Activated CD8-positive, alpha-beta memory T cell treated with anti-CD3 and anti-CD28 coated beads, Interleukin-2, amount 10 ng/mL, durations not matched to agents 7 days and 5 days (primary cell): Measurements from ENCODE around the gene LGALS3BP. TPM values are rescaled to one million over a fixed set of nuclear protein-coding genes. Genes with fewer than 3 reads are reported as not detected.
"Not testable (repeated sequence)": the region's sequence is repeated elsewhere in the genome, so short reads cannot be mapped to it uniquely, and the experiment has no call there.

ENCODE experiments used
- ATAC-seq: fragments of 150-1000 bp; cut with Tn5 transposase; one replicate; pipeline ENCODE4 v1.10.0; 2021; ENCODE audit warnings: moderate library complexity
- CTCF ChIA-PET: fragments of 350-600 bp; sonication (Branson Sonifier 250); formaldehyde crosslinking; loops from one replicate; lab custom pipeline; 2021; ENCODE audit warnings: antibody characterized with exemption; lab: Charles Lee
- DNase-seq: peaks from one replicate; pipeline ENCODE4 v3.0.0-alpha.2; 2020
- H3K27ac Mint-ChIP-seq: one replicate; pipeline ENCODE4 v1.8.0; 2021; ENCODE audit warnings: mild to moderate bottlenecking, mixed read lengths
- H3K27me3 Mint-ChIP-seq: one replicate; pipeline ENCODE4 v1.8.0; 2021; ENCODE audit warnings: mixed read lengths
- H3K36me3 Mint-ChIP-seq: one replicate; pipeline ENCODE4 v1.8.0; 2021; ENCODE audit warnings: mild to moderate bottlenecking, mixed read lengths
- H3K4me1 Mint-ChIP-seq: one replicate; pipeline ENCODE4 v1.8.0; 2021; ENCODE audit warnings: mixed read lengths
- H3K4me3 Mint-ChIP-seq: one replicate; pipeline ENCODE4 v1.8.0; 2021; ENCODE audit warnings: mild to moderate bottlenecking, moderate library complexity, mixed read lengths
- H3K9me3 Mint-ChIP-seq: one replicate; pipeline ENCODE4 v1.8.0; 2022; ENCODE audit warnings: low read depth, mixed read lengths
- total RNA-seq, 2 experiments: library from RNA; stranded (reverse); gene quantifications; one replicate each; pipeline ENCODE4 v1.2.3, GENCODE V29; 2021

LGALS3BP gene
- total RNA-seq, 2 experiments from 2014 or later: 75.7 to 162 TPM

DNA sequence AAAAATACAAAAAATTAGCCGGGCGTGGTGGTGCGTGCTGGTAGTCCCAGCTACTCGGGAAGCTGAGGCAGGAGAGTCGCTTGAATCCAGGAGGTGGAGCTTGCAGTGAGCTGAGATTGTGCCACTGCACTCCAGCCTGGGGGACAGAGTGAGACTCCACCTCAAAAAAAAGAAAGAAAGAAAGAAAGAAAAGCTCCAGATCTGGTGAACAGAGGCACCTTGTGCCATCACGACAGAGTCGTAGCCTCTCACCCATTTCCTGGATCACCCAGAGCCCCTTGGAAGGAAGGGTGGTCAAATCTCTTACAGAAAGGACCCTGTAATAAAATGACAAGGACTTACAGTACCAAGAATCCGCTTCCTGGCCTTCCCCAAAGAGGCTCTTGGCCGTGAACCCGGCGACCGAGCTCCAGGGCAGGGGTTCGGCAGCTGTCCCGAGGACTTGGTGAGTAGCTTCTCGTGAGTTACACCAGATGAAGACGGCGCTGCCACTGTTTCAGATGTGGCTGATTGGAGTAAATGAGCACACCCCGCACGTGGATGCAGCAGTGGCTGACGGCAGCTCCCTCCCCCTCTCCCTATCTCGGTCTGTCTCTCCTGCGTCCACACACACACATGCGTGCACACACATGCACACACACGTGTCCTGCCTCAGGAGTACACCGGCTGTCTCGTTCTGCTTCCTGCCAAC is 13.5 kb downstream of the LGALS3BP start:
- Mint-ChIP-seq H3K4me3 (no peak overlapping the region), H3K36me3 (peaks cover 4% of the 10 kb centered on the region), H3K27me3 (no peaks in the 10 kb centered on the region), H3K4me1 (no peaks in the 10 kb centered on the region), H3K27ac (no peak overlapping the region), H3K9me3 (no peaks in the 10 kb centered on the region)
- ATAC-seq: no peak
- CTCF ChIA-PET: interaction anchor here (1.3 kb wide), 1 partner anchor 101 kb away, joined by 4 read pairs; no protein-coding TSS in a partner anchor
- DNase-seq: no peak

DNA sequence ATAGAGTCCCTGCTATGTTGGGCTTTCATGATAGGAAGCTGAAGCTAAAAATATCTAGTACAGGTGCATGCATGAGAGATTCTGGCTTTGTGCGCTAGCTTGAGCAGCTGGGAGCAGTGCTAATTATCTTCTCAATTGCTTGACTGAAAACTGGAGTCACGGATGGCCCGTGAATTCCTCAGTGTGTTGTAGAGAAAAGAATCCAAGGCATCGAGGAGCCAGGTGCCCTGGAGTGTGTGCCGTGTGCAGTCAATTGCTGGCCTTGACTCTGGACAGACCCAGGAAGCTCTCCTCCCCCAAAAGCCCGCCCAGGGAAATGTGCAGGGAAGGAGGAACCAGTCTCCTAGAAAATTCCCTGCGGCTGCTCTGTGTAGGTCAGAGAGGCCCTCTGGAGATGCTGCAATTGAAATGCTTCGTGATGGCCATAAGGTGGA is 14.2 kb downstream of the LGALS3BP start:
- Mint-ChIP-seq H3K4me3 (no peak overlapping the region), H3K9me3 (no peaks in the 10 kb centered on the region), H3K36me3 (peaks cover 2% of the 10 kb centered on the region), H3K4me1 (no peaks in the 10 kb centered on the region), H3K27me3 (no peaks in the 10 kb centered on the region), H3K27ac (no peak overlapping the region)
- CTCF ChIA-PET: interaction anchor here (0.5 to 1.6 kb wide), 3 partner anchors 21 to 543 kb away, joined by 3 to 4 read pairs (median 3); no protein-coding TSS in a partner anchor
- ATAC-seq: no peak
- DNase-seq: no peak

DNA sequence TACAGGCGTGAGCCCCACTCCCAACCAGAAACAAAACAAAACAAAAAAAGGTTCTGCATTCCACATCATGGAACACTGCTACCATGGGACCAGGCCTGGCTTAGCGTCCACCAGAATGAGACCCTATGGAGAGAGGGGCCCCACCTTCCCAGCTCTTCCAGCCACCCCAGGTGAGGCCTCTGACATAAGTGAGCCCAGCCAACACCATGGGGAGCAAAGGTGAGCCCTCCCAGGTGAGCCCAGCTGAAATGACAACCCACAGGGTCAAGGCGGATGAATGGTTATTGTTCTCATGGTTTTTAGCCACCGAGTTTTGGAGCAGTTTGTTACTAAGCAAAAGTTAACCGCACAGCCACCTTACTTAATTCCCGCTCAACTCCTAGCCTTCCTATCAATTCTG is 16.3 kb downstream of the LGALS3BP start:
- Mint-ChIP-seq H3K27me3 (no peaks in the 10 kb centered on the region), H3K4me1 (no peaks in the 10 kb centered on the region), H3K9me3 (no peaks in the 10 kb centered on the region), H3K36me3 (no peaks in the 10 kb centered on the region), H3K4me3 (no peak overlapping the region), H3K27ac (no peak overlapping the region)
- no peak for ATAC-seq
- CTCF ChIA-PET: no interaction called here
- DNase-seq: no peak

DNA sequence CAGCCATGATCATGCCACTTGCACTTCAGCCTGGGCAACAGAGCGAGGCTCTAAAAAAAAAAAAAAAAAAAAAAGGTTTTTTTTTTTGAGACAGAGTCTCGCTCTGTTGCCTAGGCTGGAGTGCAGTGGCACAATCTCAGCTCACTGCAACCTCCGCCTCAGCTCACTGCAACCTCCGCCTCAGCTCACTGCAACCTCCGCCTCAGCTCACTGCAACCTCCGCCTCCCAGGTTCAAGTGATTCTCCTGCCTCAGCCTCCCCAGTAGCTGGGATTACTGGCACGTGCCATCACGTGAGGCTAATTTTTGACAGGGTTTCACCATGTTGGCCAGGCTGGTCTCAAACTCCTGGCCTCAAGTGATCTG is 16.8 kb downstream of the LGALS3BP start:
- not testable (repeated sequence) for H3K9me3 Mint-ChIP-seq, DNase-seq, ATAC-seq, H3K4me3 Mint-ChIP-seq, H3K27me3 Mint-ChIP-seq, H3K36me3 Mint-ChIP-seq, H3K4me1 Mint-ChIP-seq, H3K27ac Mint-ChIP-seq
- CTCF ChIA-PET: interaction anchor here (0.9 to 2.3 kb wide), 2 partner anchors 9 to 97 kb away, joined by 3 to 7 read pairs; no protein-coding TSS in a partner anchor

DNA sequence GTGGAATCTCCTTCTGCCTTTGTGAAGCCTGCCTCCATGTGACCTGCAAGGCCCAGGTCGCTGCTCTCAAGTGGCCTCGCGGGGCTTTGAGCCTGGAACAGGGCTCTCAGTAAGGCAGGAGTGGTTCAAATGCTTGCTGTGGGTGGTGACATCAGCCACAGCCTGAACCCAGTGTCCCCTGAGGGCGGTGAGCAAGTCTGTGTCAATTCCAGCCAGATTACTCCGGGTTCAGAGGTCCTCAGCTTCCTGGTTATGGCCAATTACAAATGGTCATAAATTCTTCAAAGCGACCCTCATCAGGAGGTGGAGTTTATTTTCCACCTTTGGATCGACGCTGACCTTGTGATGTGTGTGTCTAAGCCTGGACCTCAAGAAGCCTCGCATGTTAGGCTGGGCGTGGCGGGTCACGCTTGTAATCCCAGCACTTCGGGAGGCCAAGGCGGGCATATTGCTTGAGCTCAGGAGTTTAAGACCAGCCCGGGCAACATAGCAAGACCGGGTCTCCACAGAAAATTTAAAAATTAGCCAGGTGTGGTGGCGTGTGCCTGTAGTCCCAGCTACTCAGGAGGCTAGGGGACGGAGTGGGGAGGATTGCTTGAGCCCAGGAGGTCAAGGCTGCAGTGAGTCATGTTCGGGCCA is 17.3 kb downstream of the LGALS3BP start:
- H3K27ac Mint-ChIP-seq: no peak overlapping the region
- H3K36me3 Mint-ChIP-seq: no peaks in the 10 kb centered on the region
- CTCF ChIA-PET: interaction anchor here (0.9 to 2.3 kb wide), 2 partner anchors 9 to 97 kb away, joined by 3 to 7 read pairs; no protein-coding TSS in a partner anchor
- ATAC-seq (no peak), DNase-seq (no peak)
- no peak overlapping the region for H3K4me3 Mint-ChIP-seq
- no peaks in the 10 kb centered on the region for H3K27me3 Mint-ChIP-seq
- no peaks in the 10 kb centered on the region for H3K4me1 Mint-ChIP-seq
- H3K9me3 Mint-ChIP-seq: no peaks in the 10 kb centered on the region

DNA sequence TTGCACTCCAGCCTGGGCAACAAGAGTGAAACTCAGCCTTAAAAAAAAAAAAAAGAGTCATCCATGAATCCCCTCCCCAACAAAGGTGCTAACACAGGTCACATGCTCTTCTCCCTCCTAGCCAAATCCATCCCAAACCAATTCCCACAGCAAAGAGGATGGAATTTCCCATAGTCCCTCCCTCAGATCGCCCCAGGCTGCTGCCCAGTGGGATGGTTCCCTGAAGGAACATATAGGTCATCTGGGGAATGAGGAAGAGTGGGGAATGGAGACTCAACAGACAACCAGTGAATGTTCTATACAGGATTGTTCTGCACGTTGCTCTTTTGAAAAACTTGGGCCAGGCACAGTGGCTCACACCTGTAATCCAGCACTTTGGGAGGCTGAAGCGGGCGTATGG is 18.2 kb downstream of the LGALS3BP start:
- Mint-ChIP-seq H3K27me3 (no peaks in the 10 kb centered on the region), H3K4me3 (no peak overlapping the region), H3K27ac (no peak overlapping the region), H3K36me3 (no peaks in the 10 kb centered on the region), H3K9me3 (no peaks in the 10 kb centered on the region), H3K4me1 (no peaks in the 10 kb centered on the region)
- DNase-seq: no peak
- ATAC-seq: no peak
- CTCF ChIA-PET: interaction anchor here (0.8 to 2.3 kb wide), 2 partner anchors 10 to 96 kb away, joined by 3 to 7 read pairs; no protein-coding TSS in a partner anchor

DNA sequence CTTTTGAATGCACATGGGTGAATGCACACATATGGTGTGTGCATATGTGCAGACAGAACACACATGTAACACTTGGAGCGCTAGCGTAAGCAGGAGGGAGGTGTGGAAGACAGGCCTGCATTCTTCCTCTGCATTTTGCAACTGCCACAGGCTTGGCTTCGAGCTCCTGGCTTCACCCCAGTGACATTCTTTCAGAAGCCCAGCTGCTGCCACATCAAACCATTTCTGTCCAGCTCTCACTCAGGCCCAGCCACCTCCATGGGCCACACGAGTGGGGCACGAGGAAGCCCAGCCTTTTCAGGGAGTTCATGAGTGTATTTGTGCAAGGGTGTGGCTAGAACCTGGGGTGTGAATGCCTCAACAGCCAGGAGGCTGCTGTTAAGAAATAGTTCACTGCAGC is 18.8 kb downstream of the LGALS3BP start:
- Mint-ChIP-seq H3K27me3 (no peaks in the 10 kb centered on the region), H3K36me3 (no peaks in the 10 kb centered on the region), H3K9me3 (no peaks in the 10 kb centered on the region), H3K4me3 (no peak overlapping the region), H3K27ac (no peak overlapping the region), H3K4me1 (no peaks in the 10 kb centered on the region)
- CTCF ChIA-PET: interaction anchor here (0.8 to 2.3 kb wide), 2 partner anchors 11 to 95 kb away, joined by 3 to 7 read pairs; no protein-coding TSS in a partner anchor
- no peak for DNase-seq
- no peak for ATAC-seq

DNA sequence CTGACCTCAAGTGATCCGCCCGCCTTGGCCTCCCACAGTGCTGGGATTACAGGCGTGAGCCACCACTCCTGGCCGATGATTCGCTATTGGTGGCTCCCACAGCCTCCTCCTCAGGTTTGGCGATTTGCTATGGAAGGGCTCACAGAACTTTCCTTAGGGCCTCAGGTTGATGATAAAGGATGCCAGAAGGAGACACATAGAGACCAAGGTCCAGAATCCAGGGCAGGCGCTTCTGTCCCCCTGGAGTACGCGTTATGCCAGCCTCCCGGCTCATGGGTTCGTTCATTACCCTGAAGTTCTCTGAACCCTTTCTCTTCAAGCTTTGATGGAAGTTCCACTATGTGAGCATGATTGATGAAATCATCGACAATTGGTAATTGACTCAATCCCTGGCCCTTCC is 19.9 kb downstream of the LGALS3BP start:
- ATAC-seq (no peak), DNase-seq (no peak)
- peaks cover 1% of the 10 kb centered on the region for H3K4me1 Mint-ChIP-seq
- no peak overlapping the region for H3K27ac Mint-ChIP-seq
- no peaks in the 10 kb centered on the region for H3K36me3 Mint-ChIP-seq
- no peak overlapping the region for H3K4me3 Mint-ChIP-seq
- H3K27me3 Mint-ChIP-seq: no peaks in the 10 kb centered on the region
- CTCF ChIA-PET: interaction anchor here (1.4 kb wide), 1 partner anchor 11 kb away, joined by 4 read pairs; no protein-coding TSS in a partner anchor
- no peaks in the 10 kb centered on the region for H3K9me3 Mint-ChIP-seq

DNA sequence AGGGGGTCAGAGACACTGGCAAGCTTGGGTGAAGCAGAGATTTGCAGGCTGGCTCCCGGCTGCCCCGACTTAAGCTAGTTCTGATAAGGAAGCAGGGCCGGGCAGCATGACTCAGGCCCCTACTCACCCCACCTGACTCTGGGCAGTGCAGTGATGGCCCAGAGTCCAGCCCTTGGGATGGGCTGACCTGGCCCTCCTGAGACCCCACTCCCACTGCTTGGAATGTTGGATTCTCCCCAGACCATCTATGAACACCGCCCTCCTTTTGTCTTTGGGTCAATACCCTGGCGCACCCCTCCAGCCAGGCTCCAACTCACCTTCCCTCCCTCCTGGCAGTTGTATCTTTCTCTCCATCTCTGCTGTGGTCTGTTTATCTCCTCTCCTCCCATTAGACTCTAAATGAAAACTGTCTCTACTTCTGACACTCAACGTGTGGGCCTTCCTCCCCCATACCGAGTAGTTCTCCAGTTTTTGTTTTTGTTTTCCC is 21.0 kb downstream of the LGALS3BP start:
- H3K36me3 Mint-ChIP-seq: no peaks in the 10 kb centered on the region
- H3K27ac Mint-ChIP-seq: no peak overlapping the region
- CTCF ChIA-PET: no interaction called here
- ATAC-seq (no peak), DNase-seq (no peak)
- H3K4me3 Mint-ChIP-seq: no peak overlapping the region
- no peaks in the 10 kb centered on the region for H3K27me3 Mint-ChIP-seq
- no peaks in the 10 kb centered on the region for H3K9me3 Mint-ChIP-seq
- peaks cover 5% of the 10 kb centered on the region for H3K4me1 Mint-ChIP-seq

DNA sequence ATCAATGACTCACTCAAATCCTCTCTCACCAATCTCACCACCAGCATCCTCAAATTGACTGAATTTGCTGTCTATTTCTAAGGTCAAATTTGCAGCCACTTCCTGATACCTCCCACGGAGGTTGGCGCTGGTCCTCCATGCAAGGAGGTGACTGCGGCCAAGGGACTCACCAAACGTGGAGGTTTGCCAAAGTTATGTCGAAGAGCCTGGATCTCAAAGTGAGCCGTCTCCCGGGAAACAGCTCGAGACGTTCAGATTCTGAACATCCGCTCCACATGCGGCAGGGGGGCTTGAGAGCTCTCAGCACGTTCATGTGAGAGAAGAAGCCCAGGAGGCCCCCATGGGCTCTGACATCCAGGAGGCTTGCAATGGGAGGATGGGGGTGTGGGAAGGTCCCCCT is 22.6 kb downstream of the LGALS3BP start:
- Mint-ChIP-seq H3K36me3 (no peaks in the 10 kb centered on the region), H3K27ac (no peak overlapping the region), H3K9me3 (no peaks in the 10 kb centered on the region), H3K27me3 (no peaks in the 10 kb centered on the region), H3K4me1 (peaks cover 5% of the 10 kb centered on the region), H3K4me3 (no peak overlapping the region)
- CTCF ChIA-PET: no interaction called here
- DNase-seq (no peak), ATAC-seq (no peak)

DNA sequence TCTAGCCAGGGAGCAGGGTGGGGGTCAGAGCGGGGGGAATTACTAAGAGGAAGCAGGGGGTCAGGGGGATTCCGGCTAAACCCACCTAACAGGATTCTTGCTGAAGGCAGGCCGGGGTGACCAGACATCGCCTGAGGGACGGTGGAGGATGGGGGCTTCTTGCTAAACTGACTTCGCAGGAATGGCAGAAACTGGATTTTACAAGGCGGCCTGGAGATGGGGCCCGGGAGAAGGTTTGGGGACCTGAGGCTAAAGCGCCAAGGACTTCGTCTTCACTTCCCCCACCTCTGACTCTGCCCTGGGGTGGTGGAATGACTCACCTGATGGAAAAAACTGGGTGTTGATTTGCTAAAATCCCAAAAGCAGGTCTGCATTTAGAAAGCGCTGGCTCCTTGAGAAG is 23.5 kb downstream of the LGALS3BP start:
- DNase-seq: no peak
- CTCF ChIA-PET: no interaction called here
- H3K4me3 Mint-ChIP-seq: no peak overlapping the region

DNA sequence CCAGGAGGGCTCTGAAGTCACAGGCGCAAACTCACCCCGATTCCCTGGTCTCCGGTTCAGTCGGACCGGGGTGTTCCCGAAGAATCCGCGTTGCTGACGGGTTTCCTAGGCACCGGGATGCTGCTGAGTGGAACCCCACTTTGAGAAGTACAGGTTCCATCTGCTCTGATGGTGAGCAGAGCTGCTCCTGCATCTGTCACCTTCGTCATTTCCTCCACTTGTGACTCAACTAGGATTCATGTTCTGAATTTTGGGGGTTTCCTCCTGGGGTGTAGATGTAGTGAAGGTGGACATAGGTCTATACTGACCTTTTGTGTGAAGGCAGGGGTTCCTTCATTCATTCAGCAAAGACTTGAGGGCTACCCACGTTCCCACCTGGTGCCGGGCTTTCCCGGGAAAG is 25.0 kb downstream of the LGALS3BP start:
- no peak overlapping the region for H3K4me3 Mint-ChIP-seq
- no peaks in the 10 kb centered on the region for H3K27me3 Mint-ChIP-seq
- no peak for DNase-seq
- H3K4me1 Mint-ChIP-seq: peaks cover 5% of the 10 kb centered on the region
- no peaks in the 10 kb centered on the region for H3K36me3 Mint-ChIP-seq
- H3K27ac Mint-ChIP-seq: no peak overlapping the region
- CTCF ChIA-PET: interaction anchor here (1.0 kb wide), 1 partner anchor 89 kb away, joined by 3 read pairs; no protein-coding TSS in a partner anchor
- no peak for ATAC-seq
- peaks cover 4% of the 10 kb centered on the region for H3K9me3 Mint-ChIP-seq

More for the DNA sequence above, 23.5 kb downstream of the LGALS3BP start:
- Mint-ChIP-seq H3K27me3 (no peaks in the 10 kb centered on the region), H3K4me1 (peaks cover 5% of the 10 kb centered on the region), H3K36me3 (no peaks in the 10 kb centered on the region), H3K9me3 (no peaks in the 10 kb centered on the region), H3K27ac (no peak overlapping the region)
- ATAC-seq: no peak

DNA sequence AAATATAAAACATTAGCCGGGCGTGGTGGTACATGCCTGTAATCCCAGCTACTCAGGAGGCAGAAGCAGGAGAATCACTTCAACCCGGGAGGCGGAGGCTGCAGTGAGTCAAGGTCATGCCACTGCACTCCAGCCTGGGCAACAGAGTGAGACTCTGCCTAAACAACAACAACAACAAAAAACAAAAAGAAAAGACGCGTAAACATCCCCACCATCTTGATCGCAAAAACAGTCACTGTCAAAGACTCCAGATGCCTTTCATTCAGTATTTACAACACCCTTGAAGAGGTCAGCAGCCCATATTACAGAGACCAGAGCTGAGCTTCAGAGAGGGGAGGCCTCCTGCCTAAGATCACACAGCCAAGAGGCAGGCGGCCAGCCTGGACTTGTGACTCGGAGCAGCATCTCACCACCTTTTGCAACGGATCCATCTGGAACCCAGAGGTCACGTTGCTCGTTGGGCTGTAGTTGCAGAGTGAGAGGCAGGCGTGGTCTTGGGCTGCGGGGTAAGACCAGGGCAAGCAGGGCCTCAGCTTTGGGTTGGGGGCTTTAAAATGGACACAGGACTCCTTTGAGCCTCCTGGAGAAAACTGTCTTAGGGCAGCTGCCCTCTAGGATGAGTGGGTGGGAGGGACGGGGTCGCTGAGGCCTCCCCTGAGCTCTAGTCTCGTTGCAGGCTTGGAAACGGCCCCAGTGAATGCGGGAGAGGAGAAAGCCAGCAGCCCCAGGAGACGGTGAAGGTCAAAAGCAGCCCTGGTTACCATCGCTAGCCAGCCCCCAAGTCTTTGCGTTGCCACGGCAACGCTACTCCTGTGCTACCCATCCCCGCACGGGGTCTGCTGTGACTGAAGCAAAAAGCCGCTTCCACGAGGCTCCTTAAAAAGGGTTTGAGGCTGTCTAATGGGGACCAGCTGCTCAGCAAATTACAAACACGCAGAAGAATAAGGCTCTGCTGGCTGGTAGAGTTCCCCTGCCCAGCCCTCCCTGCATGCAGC is 26.1 kb downstream of the LGALS3BP start:
- CTCF ChIA-PET: interaction anchor here (2.2 kb wide), 1 partner anchor 18 kb away, joined by 7 read pairs; no protein-coding TSS in a partner anchor
- Mint-ChIP-seq H3K27ac (no peak overlapping the region), H3K36me3 (no peaks in the 10 kb centered on the region), H3K9me3 (peaks cover 4% of the 10 kb centered on the region), H3K4me3 (no peak overlapping the region), H3K4me1 (peaks cover 5% of the 10 kb centered on the region), H3K27me3 (no peaks in the 10 kb centered on the region)
- ATAC-seq (no peak), DNase-seq (no peak)
